BJ (cell line): ENCODE measurements around the gene STK32C. TPM values are rescaled to one million over a fixed set of nuclear protein-coding genes. Genes with fewer than 3 reads are reported as not detected.

Experiments used
- CTCF ChIA-PET: fragments of 350-600 bp; formaldehyde crosslinking; extraction: SDS; loops from one replicate; lab custom pipeline; 2021; ENCODE audit warnings: antibody characterized with exemption, inconsistent platforms; lab: Yijun Ruan, JAX
- POLR2A ChIA-PET: fragments of 300-600 bp; sonication (Branson Sonifier 250); formaldehyde crosslinking; extraction: SDS; loops from one replicate; lab custom pipeline; 2021; ENCODE audit warnings: antibody characterized with exemption; lab: Charles Lee
- DNase-seq: peaks from one replicate; pipeline ENCODE4 v3.0.0-alpha.2; 2011; ENCODE audit warnings: low read depth
- H3K27me3 ChIP-seq: 2 replicates; pipeline ENCODE4 v1.6.0; 2011; ENCODE audit warnings: low read length; ENCODE audit not compliant: control insufficient read depth, insufficient read depth
- H3K36me3 ChIP-seq: 2 replicates; pipeline ENCODE4 v1.5.1; 2011; ENCODE audit warnings: low read length; ENCODE audit not compliant: control insufficient read depth, insufficient read depth
- H3K4me3 ChIP-seq: 2 replicates; pipeline ENCODE4 v1.5.1; 2011; ENCODE audit warnings: low read depth, mild to moderate bottlenecking, control low read depth, low read length
- CTCF ChIP-seq: IDR thresholded peaks from 2 replicates; pipeline ENCODE4 v1.5.1; 2011; ENCODE audit warnings: low read depth, mild to moderate bottlenecking, control low read depth, inconsistent platforms, low read length, moderate library complexity; ENCODE audit not compliant: insufficient read depth
- polyA plus RNA-seq: library from polyadenylated mRNA; depleted of rRNA; stranded (reverse); fragments of >200 nt; gene quantifications from 2 replicates; pipeline ENCODE4 v1.2.3, GENCODE V29; 2011

Gene STK32C
- polyA plus RNA-seq, 1 experiment, result 12.1 TPM

DNA sequence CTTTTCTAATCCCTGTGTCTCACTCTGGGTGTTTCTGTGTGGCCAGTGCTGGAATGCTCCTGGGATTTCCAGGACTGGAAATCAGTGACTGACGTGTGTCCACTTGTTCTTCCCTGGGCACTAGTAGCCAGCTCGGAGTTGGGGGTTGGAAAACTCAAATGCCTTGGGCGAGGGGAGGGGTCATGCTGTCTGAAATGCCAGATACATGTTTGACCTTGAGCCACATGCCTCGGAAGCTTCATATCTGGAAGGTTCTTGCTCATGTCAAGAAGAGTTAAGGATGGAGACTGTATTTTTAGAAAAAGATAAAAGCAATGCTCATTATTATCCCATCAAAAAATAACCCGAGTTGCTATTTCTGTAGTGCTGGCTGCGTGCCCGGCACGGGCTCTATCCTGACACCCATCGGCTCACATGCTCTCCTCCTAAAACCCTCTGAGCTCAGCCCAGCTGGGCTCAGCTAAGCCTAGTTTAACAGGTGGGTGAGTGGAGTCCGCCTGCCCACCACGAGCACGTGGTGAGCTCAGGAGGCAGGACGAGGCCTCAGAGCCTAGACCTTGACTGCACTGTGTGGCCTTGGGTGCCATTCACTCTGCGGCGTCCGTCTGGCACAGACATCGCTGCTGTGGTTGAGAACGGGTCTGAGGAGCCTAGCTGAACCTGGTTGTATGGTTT, 114.6 kb downstream of the STK32C start:
- H3K27me3 ChIP-seq, result peaks cover 8% of the 10 kb centered on the region
- H3K4me3 ChIP-seq, result no peak overlapping the region
- peaks cover 4% of the 10 kb centered on the region for H3K36me3 ChIP-seq
- ChIA-PET POLR2A (no interaction called here), CTCF (interaction anchor here (1.4 kb wide), 1 partner anchor 14 kb away, joined by 3 read pairs; no protein-coding TSS in a partner anchor)
- no peak for TF ChIP-seq CTCF
- DNase-seq, result no peak

- Histone ChIP-seq H3K36me3 (peaks cover 4% of the 10 kb centered on the region), H3K4me3 (no peak overlapping the region), H3K27me3 (peaks cover 14% of the 10 kb centered on the region)
- DNase-seq, result no peak
- no peak for TF ChIP-seq CTCF
- CTCF ChIA-PET, result interaction anchor here (1.4 kb wide), 1 partner anchor 15 kb away, joined by 3 read pairs; no protein-coding TSS in a partner anchor
- POLR2A ChIA-PET, result no interaction called here
Observed at GRCh38 chr10:132192076-132192975, 115.4 kb downstream of the STK32C start.

- no peak for TF ChIP-seq CTCF
- CTCF ChIA-PET, result no interaction called here
Observed at GRCh38 chr10:132189810-132190422, 117.8 kb downstream of the STK32C start.

DNA sequence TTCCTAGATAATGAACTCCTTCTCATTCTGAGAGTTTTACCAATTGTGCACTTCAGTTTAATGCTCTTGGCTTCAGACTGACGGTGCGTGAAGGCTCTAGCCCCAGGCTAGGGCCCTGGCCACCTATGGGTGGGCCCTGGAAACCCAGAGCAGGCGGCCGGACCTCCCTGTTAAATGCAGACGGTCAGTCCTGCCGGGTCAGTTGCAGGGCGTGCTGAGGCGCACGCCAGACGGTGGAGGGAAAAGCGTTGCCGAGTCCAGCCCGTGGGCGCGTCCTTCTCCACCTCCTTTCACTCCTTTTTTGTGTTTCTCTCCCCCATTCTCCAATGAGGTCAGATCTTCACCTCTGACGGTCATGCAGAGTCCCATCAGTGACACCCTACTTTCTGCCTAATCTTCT, 118.7 kb downstream of the STK32C start:
- Histone ChIP-seq H3K36me3 (peaks cover 4% of the 10 kb centered on the region; the same call in 1 of the 2 replicates), H3K27me3 (peaks cover 20% of the 10 kb centered on the region), H3K4me3 (no peak overlapping the region)
- CTCF ChIA-PET, result no interaction called here
- no peak for DNase-seq
- POLR2A ChIA-PET, result no interaction called here
- no peak for TF ChIP-seq CTCF

More at GRCh38 chr10:132189810-132190422, 117.8 kb downstream of the STK32C start:
- Histone ChIP-seq H3K27me3 (peaks cover 19% of the 10 kb centered on the region), H3K36me3 (peaks cover 4% of the 10 kb centered on the region; the same call in 1 of the 2 replicates), H3K4me3 (no peak overlapping the region)
- no peak for DNase-seq
- POLR2A ChIA-PET, result no interaction called here
